HEK293T (cell line): ENCODE data around the gene ZNF485.

Source experiments
- ARNT ChIP-seq: fragments of 450-650 bp; IDR thresholded peaks from 2 replicates; pipeline ENCODE4 v1.6.1; 2017; ENCODE audit warnings: mild to moderate bottlenecking
- BHLHE40 ChIP-seq: fragments of 450-650 bp; IDR thresholded peaks from 2 replicates; pipeline ENCODE4 v1.6.1; 2016; ENCODE audit warnings: mild to moderate bottlenecking, moderate library complexity, borderline replicate concordance
- ELF4 ChIP-seq: fragments of 450-650 bp; IDR thresholded peaks from 2 replicates; pipeline ENCODE4 v1.6.1; 2017; ENCODE audit warnings: antibody characterized with exemption
- FOXA1 ChIP-seq: fragments of 450-650 bp; IDR thresholded peaks from 2 replicates; pipeline ENCODE4 v1.6.1; 2016; ENCODE audit warnings: mild to moderate bottlenecking
- FOXK2 ChIP-seq: fragments of 450-650 bp; IDR thresholded peaks from 2 replicates; pipeline ENCODE4 v1.6.1; 2016; ENCODE audit warnings: mild to moderate bottlenecking
- FOXM1 ChIP-seq: fragments of 450-650 bp; IDR thresholded peaks from 2 replicates; pipeline ENCODE4 v1.6.1; 2017; ENCODE audit warnings: mild to moderate bottlenecking, borderline replicate concordance
- L3MBTL2 ChIP-seq: fragments of 450-650 bp; conservative IDR thresholded peaks from 2 replicates; pipeline ENCODE4 v1.6.1; 2016; ENCODE audit warnings: mild to moderate bottlenecking
- LEF1 ChIP-seq: fragments of 450-650 bp; IDR thresholded peaks from 2 replicates; pipeline ENCODE4 v1.6.1; 2017; ENCODE audit warnings: mild to moderate bottlenecking, borderline replicate concordance
- NFRKB ChIP-seq: fragments of 450-650 bp; IDR thresholded peaks from 2 replicates; pipeline ENCODE4 v1.6.1; 2016; ENCODE audit warnings: mild to moderate bottlenecking, moderate library complexity
- SP1 ChIP-seq: fragments of 450-650 bp; IDR thresholded peaks from 2 replicates; pipeline ENCODE4 v1.6.1; 2017
- SUZ12 ChIP-seq: fragments of 450-650 bp; IDR thresholded peaks from 2 replicates; pipeline ENCODE4 v1.6.1; 2016; ENCODE audit warnings: mild to moderate bottlenecking
- TARDBP ChIP-seq: fragments of 450-650 bp; IDR thresholded peaks from 2 replicates; pipeline ENCODE4 v1.6.1; 2016
- ZNF384 ChIP-seq: fragments of 450-650 bp; IDR thresholded peaks from 2 replicates; pipeline ENCODE4 v1.6.1; 2016

GRCh38 chr10:43648095-43648397, 41.8 kb downstream of the ZNF485 start:
- TF ChIP-seq SUZ12 (no peak), ELF4 (no peak), ARNT (no peak), LEF1 (no peak), BHLHE40 (no peak), TARDBP (no peak), SP1 (no peak), L3MBTL2 (peak; percentile 50), FOXA1 (no peak), FOXM1 (no peak), FOXK2 (no peak), ZNF384 (no peak), NFRKB (no peak)
